ENCODE results near the gene VWCE.

GRCh38 chr11:61266602-61267001 lies 28.5 kb downstream of the VWCE start:
- TF ChIP-seq CTCF (conservative IDR thresholded peaks at IDR 0.05; ENCODE audit: low read length) (no peak), EZH2phosphoT487 (IDR thresholded peaks at IDR 0.05; ENCODE audit: borderline replicate concordance, low read depth, low read length) (no peak)

Measured in OCI-LY7 (cell line).